Measurements from ENCODE around the gene PCMTD2.

DNA sequence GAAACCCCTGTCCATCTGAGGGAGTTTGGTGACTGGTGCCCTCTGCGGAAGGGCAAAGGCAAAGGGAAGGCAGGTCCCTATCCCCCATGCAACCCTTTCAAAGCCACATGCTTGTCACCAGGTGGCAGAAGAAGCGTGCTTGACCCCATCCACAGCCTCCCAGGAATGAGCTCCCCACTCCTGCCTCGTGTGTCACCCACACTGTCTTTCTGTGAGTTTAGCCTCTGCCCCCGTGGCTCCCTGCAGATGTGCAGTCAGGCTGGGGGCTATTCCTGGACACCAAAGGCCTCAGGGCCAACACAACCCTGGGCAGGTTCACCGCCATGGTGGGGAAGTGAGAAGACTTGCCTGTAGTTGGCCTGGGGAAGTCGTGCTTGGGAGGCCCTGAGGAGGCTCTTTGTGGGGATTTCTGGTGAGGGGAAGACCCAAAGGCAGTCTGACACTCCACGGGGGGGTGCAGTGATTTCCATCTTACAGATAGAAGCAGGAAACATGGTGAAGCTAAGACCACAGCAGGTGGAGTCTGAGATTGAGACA, 16.6 kb upstream of the PCMTD2 start:
- TF ChIP-seq ZNF426 (tag by site-specific recombination; IDR thresholded peaks at IDR 0.05) (no peak), ZNF416 (tag by site-specific recombination; IDR thresholded peaks at IDR 0.05) (no peak), ZFP41 (tag by site-specific recombination; IDR thresholded peaks at IDR 0.05; ENCODE audit: borderline replicate concordance) (no peak), ZNF157 (tag by site-specific recombination; IDR thresholded peaks at IDR 0.05) (no peak), ZNF624 (tag by site-specific recombination; IDR thresholded peaks at IDR 0.05) (no peak), ZBTB21 (tag by site-specific recombination; IDR thresholded peaks at IDR 0.05) (no peak), OSR2 (tag by site-specific recombination; IDR thresholded peaks at IDR 0.05) (no peak), ZNF114 (tag by site-specific recombination; IDR thresholded peaks at IDR 0.05) (no peak), REST (tag by site-specific recombination; IDR thresholded peaks at IDR 0.05) (no peak)
- TF ChIP-seq, protein P1, sequence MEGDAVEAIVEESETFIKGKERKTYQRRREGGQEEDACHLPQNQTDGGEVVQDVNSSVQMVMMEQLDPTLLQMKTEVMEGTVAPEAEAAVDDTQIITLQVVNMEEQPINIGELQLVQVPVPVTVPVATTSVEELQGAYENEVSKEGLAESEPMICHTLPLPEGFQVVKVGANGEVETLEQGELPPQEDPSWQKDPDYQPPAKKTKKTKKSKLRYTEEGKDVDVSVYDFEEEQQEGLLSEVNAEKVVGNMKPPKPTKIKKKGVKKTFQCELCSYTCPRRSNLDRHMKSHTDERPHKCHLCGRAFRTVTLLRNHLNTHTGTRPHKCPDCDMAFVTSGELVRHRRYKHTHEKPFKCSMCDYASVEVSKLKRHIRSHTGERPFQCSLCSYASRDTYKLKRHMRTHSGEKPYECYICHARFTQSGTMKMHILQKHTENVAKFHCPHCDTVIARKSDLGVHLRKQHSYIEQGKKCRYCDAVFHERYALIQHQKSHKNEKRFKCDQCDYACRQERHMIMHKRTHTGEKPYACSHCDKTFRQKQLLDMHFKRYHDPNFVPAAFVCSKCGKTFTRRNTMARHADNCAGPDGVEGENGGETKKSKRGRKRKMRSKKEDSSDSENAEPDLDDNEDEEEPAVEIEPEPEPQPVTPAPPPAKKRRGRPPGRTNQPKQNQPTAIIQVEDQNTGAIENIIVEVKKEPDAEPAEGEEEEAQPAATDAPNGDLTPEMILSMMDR (tag by site-specific recombination; IDR thresholded peaks at IDR 0.05): 0 out of 2 replicates have a peak, but pooled peaks have one; percentile 12
